Chondrocyte (in vitro differentiated cells): ENCODE results near the gene SLC27A1. TPM values are rescaled to one million over a fixed set of nuclear protein-coding genes. Genes with fewer than 3 reads are reported as not detected.

Source experiments
- DNase-seq: peaks from one replicate; pipeline ENCODE4 v3.0.0; 2021; ENCODE audit warnings: mixed read lengths, low spot score
- H3K27ac Mint-ChIP-seq: one replicate; pipeline ENCODE4 v1.8.0; 2021; ENCODE audit warnings: mild to moderate bottlenecking, moderate library complexity, mixed read lengths; ENCODE audit not compliant: unreplicated experiment
- H3K27me3 Mint-ChIP-seq: 2 replicates; pipeline ENCODE4 v1.8.0; 2021; ENCODE audit warnings: low read depth, mixed read lengths
- H3K36me3 Mint-ChIP-seq: 2 replicates; pipeline ENCODE4 v1.8.0; 2021; ENCODE audit warnings: low read depth, mixed read lengths
- H3K4me1 Mint-ChIP-seq: 2 replicates; pipeline ENCODE4 v1.8.0; 2021; ENCODE audit warnings: low read depth, mild to moderate bottlenecking, mixed read lengths
- H3K4me3 Mint-ChIP-seq: one replicate; pipeline ENCODE4 v1.8.0; 2021; ENCODE audit warnings: mild to moderate bottlenecking, moderate library complexity, mixed read lengths; ENCODE audit not compliant: unreplicated experiment
- H3K9me3 Mint-ChIP-seq: 2 replicates; pipeline ENCODE4 v1.8.0; 2021; ENCODE audit warnings: low read depth, mixed read lengths
- CTCF ChIP-seq: fragments of 200-600 bp; sonication (generic); IDR thresholded peaks from 2 replicates; pipeline ENCODE4 v1.5.0; 2021; ENCODE audit warnings: antibody characterized with exemption, mild to moderate bottlenecking, moderate library complexity
- total RNA-seq: library from RNA; stranded (reverse); gene quantifications from 3 replicates; pipeline ENCODE4 v1.2.1, GENCODE V29; 2021

SLC27A1 gene
- total RNA-seq, 1 donor from 2014 or later = 6.8 TPM

GRCh38 chr19:17479325-17479791, 9.0 kb downstream of the SLC27A1 start:
- no peak for DNase-seq
- Mint-ChIP-seq H3K27me3 (no peaks in the 10 kb centered on the region), H3K4me1 (peaks cover 23% of the 10 kb centered on the region), H3K36me3 (no peaks in the 10 kb centered on the region), H3K4me3 (no peak overlapping the region), H3K9me3 (no peaks in the 10 kb centered on the region), H3K27ac (peak overlapping the region; percentile 68)
- TF ChIP-seq CTCF = no peak

- Mint-ChIP-seq H3K4me3 (no peak overlapping the region), H3K27me3 (no peaks in the 10 kb centered on the region), H3K9me3 (no peaks in the 10 kb centered on the region), H3K36me3 (no peaks in the 10 kb centered on the region), H3K27ac (no peak overlapping the region), H3K4me1 (peaks cover 12% of the 10 kb centered on the region)
- no peak for TF ChIP-seq CTCF
- DNase-seq = no peak
Observed at GRCh38 chr19:17481986-17482385, 11.7 kb downstream of the SLC27A1 start.

- peaks cover 9% of the 10 kb centered on the region for H3K4me1 Mint-ChIP-seq
- H3K9me3 Mint-ChIP-seq = no peaks in the 10 kb centered on the region
- no peak for DNase-seq
- TF ChIP-seq CTCF = no peak
- H3K27ac Mint-ChIP-seq = no peak overlapping the region
- H3K27me3 Mint-ChIP-seq = no peaks in the 10 kb centered on the region
- H3K36me3 Mint-ChIP-seq = no peaks in the 10 kb centered on the region
- no peak overlapping the region for H3K4me3 Mint-ChIP-seq
Observed at GRCh38 chr19:17482877-17483604, 12.7 kb downstream of the SLC27A1 start.

- H3K27me3 Mint-ChIP-seq = no peaks in the 10 kb centered on the region
- no peak overlapping the region for H3K27ac Mint-ChIP-seq
- no peaks in the 10 kb centered on the region for H3K36me3 Mint-ChIP-seq
- no peak overlapping the region for H3K4me3 Mint-ChIP-seq
- no peak for TF ChIP-seq CTCF
- H3K4me1 Mint-ChIP-seq = peaks cover 8% of the 10 kb centered on the region
- H3K9me3 Mint-ChIP-seq = no peaks in the 10 kb centered on the region
- DNase-seq = no peak
Observed at GRCh38 chr19:17483605-17484002, 13.3 kb downstream of the SLC27A1 start.

GRCh38 chr19:17484520-17485185, 14.3 kb downstream of the SLC27A1 start:
- peaks cover 1% of the 10 kb centered on the region for H3K36me3 Mint-ChIP-seq

More at GRCh38 chr19:17484520-17485185, 14.3 kb downstream of the SLC27A1 start:
- Mint-ChIP-seq H3K27ac (peak overlapping the region; percentile 30), H3K4me1 (peaks cover 1% of the 10 kb centered on the region), H3K27me3 (no peaks in the 10 kb centered on the region), H3K4me3 (no peak overlapping the region), H3K9me3 (no peaks in the 10 kb centered on the region)
- DNase-seq = no peak
- no peak for TF ChIP-seq CTCF
